NCI-H345 (cell line): Measurements from ENCODE around the gene SUPT3H.
"Not testable (repeated sequence)": the region's sequence is repeated elsewhere in the genome, so short reads cannot be mapped to it uniquely, and the experiment has no call there.

Source experiments
- DNase-seq: peaks from one replicate; lab custom pipeline; 2025; lab: John Stamatoyannopoulos, UW

SUPT3H gene

GRCh38 chr6:45174045-45174444 is 203.7 kb downstream of the SUPT3H start:
- no peak for DNase-seq

GRCh38 chr6:45171380-45171779 is 206.4 kb downstream of the SUPT3H start:
- no peak for DNase-seq

GRCh38 chr6:45170309-45170708 is 207.4 kb downstream of the SUPT3H start:
- no peak for DNase-seq

- DNase-seq = no peak
Observed at GRCh38 chr6:45169815-45170214, 207.9 kb downstream of the SUPT3H start.

GRCh38 chr6:45163952-45164766 is 213.6 kb downstream of the SUPT3H start:
- no peak for DNase-seq

- DNase-seq = no peak
Observed at GRCh38 chr6:45160305-45160704, 217.4 kb downstream of the SUPT3H start.

GRCh38 chr6:45156075-45156474 is 221.7 kb downstream of the SUPT3H start:
- DNase-seq = no peak

- no peak for DNase-seq
Observed at GRCh38 chr6:45155341-45155894, 222.3 kb downstream of the SUPT3H start.

- DNase-seq = no peak
Observed at GRCh38 chr6:45154679-45155078, 223.1 kb downstream of the SUPT3H start.

- no peak for DNase-seq
Observed at GRCh38 chr6:45148711-45149341, 228.9 kb downstream of the SUPT3H start.

GRCh38 chr6:45148278-45148677 is 229.5 kb downstream of the SUPT3H start:
- no peak for DNase-seq

GRCh38 chr6:45145658-45146057 is 232.1 kb downstream of the SUPT3H start:
- not testable (repeated sequence) for DNase-seq

GRCh38 chr6:45138765-45139164 is 239.0 kb downstream of the SUPT3H start:
- no peak for DNase-seq

GRCh38 chr6:45136495-45136894 is 241.2 kb downstream of the SUPT3H start:
- no peak for DNase-seq

GRCh38 chr6:45132658-45133294 is 245.0 kb downstream of the SUPT3H start:
- DNase-seq = no peak

- DNase-seq = no peak
Observed at GRCh38 chr6:45132059-45132458, 245.7 kb downstream of the SUPT3H start.

- DNase-seq = no peak
Observed at GRCh38 chr6:45129051-45129450, 248.7 kb downstream of the SUPT3H start.

- no peak for DNase-seq
Observed at GRCh38 chr6:45127185-45127584, 250.5 kb downstream of the SUPT3H start.

GRCh38 chr6:45126033-45126432 is 251.7 kb downstream of the SUPT3H start:
- DNase-seq = no peak

- no peak for DNase-seq
Observed at GRCh38 chr6:45123023-45123422, 254.7 kb downstream of the SUPT3H start.

GRCh38 chr6:45118754-45119153 is 259.0 kb downstream of the SUPT3H start:
- DNase-seq = no peak

- DNase-seq = no peak
Observed at GRCh38 chr6:45116714-45117410, 260.9 kb downstream of the SUPT3H start.
